Measurements from ENCODE around the gene TICAM2. TPM values are rescaled to one million over a fixed set of nuclear protein-coding genes. Genes with fewer than 3 reads are reported as not detected.

Gene TICAM2
- total and polyA plus RNA-seq, 4 donors, result 1.5 to 5.8 (median 2.5) TPM

- TF ChIP-seq, protein P1, sequence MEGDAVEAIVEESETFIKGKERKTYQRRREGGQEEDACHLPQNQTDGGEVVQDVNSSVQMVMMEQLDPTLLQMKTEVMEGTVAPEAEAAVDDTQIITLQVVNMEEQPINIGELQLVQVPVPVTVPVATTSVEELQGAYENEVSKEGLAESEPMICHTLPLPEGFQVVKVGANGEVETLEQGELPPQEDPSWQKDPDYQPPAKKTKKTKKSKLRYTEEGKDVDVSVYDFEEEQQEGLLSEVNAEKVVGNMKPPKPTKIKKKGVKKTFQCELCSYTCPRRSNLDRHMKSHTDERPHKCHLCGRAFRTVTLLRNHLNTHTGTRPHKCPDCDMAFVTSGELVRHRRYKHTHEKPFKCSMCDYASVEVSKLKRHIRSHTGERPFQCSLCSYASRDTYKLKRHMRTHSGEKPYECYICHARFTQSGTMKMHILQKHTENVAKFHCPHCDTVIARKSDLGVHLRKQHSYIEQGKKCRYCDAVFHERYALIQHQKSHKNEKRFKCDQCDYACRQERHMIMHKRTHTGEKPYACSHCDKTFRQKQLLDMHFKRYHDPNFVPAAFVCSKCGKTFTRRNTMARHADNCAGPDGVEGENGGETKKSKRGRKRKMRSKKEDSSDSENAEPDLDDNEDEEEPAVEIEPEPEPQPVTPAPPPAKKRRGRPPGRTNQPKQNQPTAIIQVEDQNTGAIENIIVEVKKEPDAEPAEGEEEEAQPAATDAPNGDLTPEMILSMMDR (IDR thresholded peaks at IDR 0.05; ENCODE audit: control extremely low read depth, extremely low read depth), result no peak
- 85 to 92% methylated on average over 1 of the region's 1 CpG for WGBS, 2 donors
- Histone ChIP-seq H3K4me1 (ENCODE audit: control insufficient read depth in 5 of 5, insufficient read depth in 5 of 5, low read length in 5 of 5) (peaks cover 0 to 2% (median 0%) of the 10 kb centered on the region in 5 donors), H3K9ac (ENCODE audit: insufficient read depth in 1 of 2, low read length in 2 of 2) (no peak overlapping the region), H3K27me3 (ENCODE audit: control insufficient read depth in 3 of 3, insufficient read depth in 3 of 3, low read length in 2 of 3) (no peaks in the 10 kb centered on the region), H3K4me3 (no peak overlapping the region), H3K27ac (ENCODE audit: low read depth in 1 of 2, low read length in 1 of 2) (no peak overlapping the region), H3K36me3 (ENCODE audit: control insufficient read depth in 4 of 4, insufficient read depth in 4 of 4, low read length in 4 of 4) (peaks cover 0 to 4% (median under 1%) of the 10 kb centered on the region in 4 donors), H3K9me3 (ENCODE audit: control insufficient read depth in 4 of 4, insufficient read depth in 3 of 4, low read length in 3 of 4) (no peaks in the 10 kb centered on the region)
- no peak for ATAC-seq (ENCODE audit: insufficient read depth, low FRiP score)
- no peak for DNase-seq
Observed at GRCh38 chr5:115584501-115584900, 17.8 kb downstream of the TICAM2 start.

DNA sequence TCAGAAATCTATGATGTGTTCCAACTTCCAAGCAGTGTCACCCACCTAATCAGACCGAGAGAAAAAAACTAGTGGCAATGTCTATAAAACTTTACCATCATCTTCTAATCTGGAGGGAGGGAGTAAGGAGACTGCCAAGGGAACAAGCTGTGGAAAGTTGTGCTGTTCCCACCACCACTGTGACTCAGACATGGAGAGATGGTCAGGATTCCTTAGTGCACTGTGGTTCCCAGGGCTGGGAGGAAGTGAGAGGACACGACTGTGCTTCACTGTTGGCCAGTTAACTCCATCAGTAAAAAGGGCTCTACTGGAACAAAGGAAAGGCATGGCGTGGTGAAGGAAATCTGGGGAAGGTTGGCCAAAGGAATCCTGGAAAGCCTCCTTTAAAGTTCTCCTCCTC lies 18.8 kb downstream of the TICAM2 start:
- Histone ChIP-seq H3K36me3 (ENCODE audit: control insufficient read depth in 4 of 4, insufficient read depth in 4 of 4, low read length in 4 of 4) (peaks cover 0 to 4% (median under 1%) of the 10 kb centered on the region in 4 donors), H3K4me1 (ENCODE audit: control insufficient read depth in 5 of 5, insufficient read depth in 5 of 5, low read length in 5 of 5) (peaks cover 0 to 3% (median 0%) of the 10 kb centered on the region in 5 donors), H3K27ac (ENCODE audit: low read depth in 1 of 2, low read length in 1 of 2) (no peak overlapping the region), H3K4me3 (no peak overlapping the region), H3K9me3 (ENCODE audit: control insufficient read depth in 4 of 4, insufficient read depth in 3 of 4, low read length in 3 of 4) (no peaks in the 10 kb centered on the region), H3K9ac (ENCODE audit: insufficient read depth in 1 of 2, low read length in 2 of 2) (no peak overlapping the region), H3K27me3 (ENCODE audit: control insufficient read depth in 3 of 3, insufficient read depth in 3 of 3, low read length in 2 of 3) (no peaks in the 10 kb centered on the region)
- DNase-seq (no peak), ATAC-seq (ENCODE audit: insufficient read depth, low FRiP score) (no peak)
- TF ChIP-seq, protein P1 (IDR thresholded peaks at IDR 0.05; ENCODE audit: control extremely low read depth, extremely low read depth), result no peak
- WGBS, 2 donors, result 73 to 76% methylated on average over 3 of the region's 3 CpGs

- H3K4me3 ChIP-seq, result no peak overlapping the region
- no peaks in the 10 kb centered on the region for H3K9me3 ChIP-seq (ENCODE audit: control insufficient read depth in 4 of 4, insufficient read depth in 3 of 4, low read length in 3 of 4)
- no peak overlapping the region for H3K9ac ChIP-seq (ENCODE audit: insufficient read depth in 1 of 2, low read length in 2 of 2)
- H3K4me1 ChIP-seq (ENCODE audit: control insufficient read depth in 5 of 5, insufficient read depth in 5 of 5, low read length in 5 of 5), result peaks cover 0 to 3% (median 0%) of the 10 kb centered on the region in 5 donors
- no peaks in the 10 kb centered on the region for H3K27me3 ChIP-seq (ENCODE audit: control insufficient read depth in 3 of 3, insufficient read depth in 3 of 3, low read length in 2 of 3)
- DNase-seq, result no peak
- H3K36me3 ChIP-seq (ENCODE audit: control insufficient read depth in 4 of 4, insufficient read depth in 4 of 4, low read length in 4 of 4), result peaks cover 0 to 4% (median 3%) of the 10 kb centered on the region in 4 donors
- TF ChIP-seq, protein P1 (IDR thresholded peaks at IDR 0.05; ENCODE audit: control extremely low read depth, extremely low read depth), result no peak
- 93 to 95% methylated on average over 2 of the region's 2 CpGs for WGBS, 2 donors
- H3K27ac ChIP-seq (ENCODE audit: low read depth in 1 of 2, low read length in 1 of 2), result no peak overlapping the region
- no peak for ATAC-seq (ENCODE audit: insufficient read depth, low FRiP score)
Observed at GRCh38 chr5:115580941-115581340, 21.3 kb downstream of the TICAM2 start.

DNA sequence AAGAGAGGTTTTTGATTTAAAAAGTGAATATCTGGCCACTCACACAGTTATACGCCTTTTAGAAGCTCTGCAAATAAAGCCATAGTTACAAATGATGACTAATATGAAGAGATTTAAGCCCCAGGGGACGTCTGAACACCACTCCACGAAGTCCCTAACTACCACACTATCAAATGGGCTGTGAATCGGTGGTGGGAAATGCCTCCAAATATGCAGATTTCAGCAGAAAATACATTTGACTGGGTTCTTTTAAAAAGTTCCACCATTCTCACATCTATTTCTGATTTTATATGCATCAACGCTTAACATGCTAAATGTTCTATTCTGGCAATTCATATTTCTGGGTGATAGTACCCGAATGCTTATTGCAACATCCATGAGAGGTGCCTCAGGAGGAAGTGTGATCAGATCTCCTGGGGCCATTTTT lies 22.5 kb downstream of the TICAM2 start:
- Histone ChIP-seq H3K4me1 (ENCODE audit: control insufficient read depth in 5 of 5, insufficient read depth in 5 of 5, low read length in 5 of 5) (peaks cover 0 to 3% (median 0%) of the 10 kb centered on the region in 5 donors), H3K9ac (ENCODE audit: insufficient read depth in 1 of 2, low read length in 2 of 2) (no peak overlapping the region), H3K9me3 (ENCODE audit: control insufficient read depth in 4 of 4, insufficient read depth in 3 of 4, low read length in 3 of 4) (no peaks in the 10 kb centered on the region), H3K27me3 (ENCODE audit: control insufficient read depth in 3 of 3, insufficient read depth in 3 of 3, low read length in 2 of 3) (no peaks in the 10 kb centered on the region), H3K4me3 (no peak overlapping the region), H3K36me3 (ENCODE audit: control insufficient read depth in 4 of 4, insufficient read depth in 4 of 4, low read length in 4 of 4) (peaks cover 0 to 4% (median 3%) of the 10 kb centered on the region in 4 donors), H3K27ac (ENCODE audit: low read depth in 1 of 2, low read length in 1 of 2) (no peak overlapping the region)
- no peak for DNase-seq
- ATAC-seq (ENCODE audit: insufficient read depth, low FRiP score), result no peak
- 82 to 83% methylated on average over 6 of the region's 6 CpGs for WGBS, 2 donors
- TF ChIP-seq, protein P1 (IDR thresholded peaks at IDR 0.05; ENCODE audit: control extremely low read depth, extremely low read depth), result no peak

All from lung (tissue), 12 donors.